ENCODE results near the gene BTRC. TPM values are rescaled to one million over a fixed set of nuclear protein-coding genes. Genes with fewer than 3 reads are reported as not detected.
"Not testable (repeated sequence)": the region's sequence is repeated elsewhere in the genome, so short reads cannot be mapped to it uniquely, and the experiment has no call there.

The BTRC gene
- total RNA-seq, 2 donors from 2014 or later, result 19.8 to 22.4 TPM

DNA sequence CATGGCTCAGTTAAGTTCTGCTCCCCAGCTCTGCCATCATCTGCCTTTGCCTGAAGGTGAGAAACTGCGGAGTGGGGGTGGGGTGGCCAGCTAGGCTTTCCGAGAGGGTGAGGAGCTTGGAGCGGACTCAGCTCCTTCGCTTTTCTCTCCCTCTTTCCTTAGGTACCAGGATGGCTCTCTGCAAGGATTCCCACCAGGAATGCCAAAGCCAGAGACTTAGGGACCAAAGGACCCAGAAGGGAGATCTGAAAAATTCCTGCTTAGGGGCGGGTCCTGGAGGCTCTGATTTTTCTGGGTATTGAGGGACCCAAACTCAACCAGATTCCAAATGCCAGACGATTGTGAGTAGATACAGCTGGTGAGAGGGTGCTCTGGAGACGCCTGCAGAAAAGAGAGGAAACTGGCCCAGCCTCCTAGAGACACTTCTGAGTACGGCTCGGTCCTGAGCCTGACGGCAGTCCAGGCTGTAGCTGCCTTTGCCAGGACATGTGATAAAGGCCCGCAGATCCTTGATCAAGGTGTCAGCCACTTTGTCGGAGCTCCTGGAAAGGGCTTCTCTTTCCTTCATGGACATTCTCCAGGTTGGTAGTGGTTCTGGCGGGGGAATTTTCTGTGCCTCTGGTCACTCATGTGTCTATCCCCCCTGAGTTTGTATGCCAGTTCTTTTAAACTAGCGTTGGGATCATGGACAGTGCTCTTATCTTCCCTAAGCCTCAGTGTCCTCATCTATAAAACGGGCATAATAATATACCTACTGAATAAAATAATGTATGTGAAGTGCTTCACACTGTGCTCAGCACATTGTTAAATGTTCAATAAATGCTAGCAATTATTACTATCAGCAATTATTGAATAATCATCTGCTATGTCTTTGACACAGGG lies 42.5 kb upstream of the BTRC start:
- H3K36me3 ChIP-seq, result no peaks in the 10 kb centered on the region
- H3K4me1 ChIP-seq, result peaks cover 0 to 16% of the 10 kb centered on the region in 2 donors
- H3K27me3 ChIP-seq, result no peaks in the 10 kb centered on the region
- peak overlapping the region; percentile 43 to 47 for H3K4me3 ChIP-seq
- H3K9me3 ChIP-seq, result no peaks in the 10 kb centered on the region
- H3K27ac ChIP-seq, result peak overlapping the region in 1 of 2 donors; percentile 32
- DNase-seq (ENCODE audit: low spot score), result no peak
- TF ChIP-seq, protein P1, sequence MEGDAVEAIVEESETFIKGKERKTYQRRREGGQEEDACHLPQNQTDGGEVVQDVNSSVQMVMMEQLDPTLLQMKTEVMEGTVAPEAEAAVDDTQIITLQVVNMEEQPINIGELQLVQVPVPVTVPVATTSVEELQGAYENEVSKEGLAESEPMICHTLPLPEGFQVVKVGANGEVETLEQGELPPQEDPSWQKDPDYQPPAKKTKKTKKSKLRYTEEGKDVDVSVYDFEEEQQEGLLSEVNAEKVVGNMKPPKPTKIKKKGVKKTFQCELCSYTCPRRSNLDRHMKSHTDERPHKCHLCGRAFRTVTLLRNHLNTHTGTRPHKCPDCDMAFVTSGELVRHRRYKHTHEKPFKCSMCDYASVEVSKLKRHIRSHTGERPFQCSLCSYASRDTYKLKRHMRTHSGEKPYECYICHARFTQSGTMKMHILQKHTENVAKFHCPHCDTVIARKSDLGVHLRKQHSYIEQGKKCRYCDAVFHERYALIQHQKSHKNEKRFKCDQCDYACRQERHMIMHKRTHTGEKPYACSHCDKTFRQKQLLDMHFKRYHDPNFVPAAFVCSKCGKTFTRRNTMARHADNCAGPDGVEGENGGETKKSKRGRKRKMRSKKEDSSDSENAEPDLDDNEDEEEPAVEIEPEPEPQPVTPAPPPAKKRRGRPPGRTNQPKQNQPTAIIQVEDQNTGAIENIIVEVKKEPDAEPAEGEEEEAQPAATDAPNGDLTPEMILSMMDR (IDR thresholded peaks at IDR 0.05), result no peak

DNA sequence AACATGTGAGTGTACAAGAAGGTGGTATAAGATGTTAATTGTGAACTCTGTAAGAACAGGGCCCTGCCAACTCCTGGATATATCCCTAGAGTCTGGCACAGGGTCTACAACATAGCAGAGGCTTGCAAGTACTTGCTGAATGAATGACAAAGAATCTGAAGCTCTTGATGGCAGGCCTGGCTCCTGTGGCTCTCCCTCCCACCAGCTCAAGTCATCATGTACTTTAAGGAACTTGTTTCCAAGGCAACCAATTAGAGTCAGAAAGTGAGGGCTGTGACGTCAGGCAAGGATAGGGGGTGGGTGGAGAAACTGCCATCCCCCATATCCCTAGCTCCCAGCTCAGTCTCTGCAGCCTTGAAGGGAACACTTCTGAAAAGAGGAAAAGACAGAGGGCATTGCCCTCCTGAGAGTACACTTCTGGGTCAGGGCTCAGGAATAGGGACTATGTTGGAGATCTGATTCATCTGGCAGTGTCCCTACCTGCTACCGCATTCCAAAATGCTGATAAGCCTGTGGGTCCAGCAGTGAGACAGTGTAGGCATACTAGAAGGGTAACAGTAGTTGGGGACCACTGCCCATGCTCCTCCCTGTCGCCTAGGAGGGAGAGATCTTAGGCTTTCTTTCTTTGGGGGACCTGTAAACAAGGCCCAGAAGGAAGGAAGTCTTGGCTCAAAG lies 34.6 kb upstream of the BTRC start:
- no peaks in the 10 kb centered on the region for H3K36me3 ChIP-seq
- no peak overlapping the region for H3K4me3 ChIP-seq
- no peaks in the 10 kb centered on the region for H3K4me1 ChIP-seq
- DNase-seq (ENCODE audit: low spot score), result no peak
- H3K9me3 ChIP-seq, result no peaks in the 10 kb centered on the region
- H3K27ac ChIP-seq, result no peak overlapping the region
- no peaks in the 10 kb centered on the region for H3K27me3 ChIP-seq
- TF ChIP-seq, protein P1 (IDR thresholded peaks at IDR 0.05), result no peak

DNA sequence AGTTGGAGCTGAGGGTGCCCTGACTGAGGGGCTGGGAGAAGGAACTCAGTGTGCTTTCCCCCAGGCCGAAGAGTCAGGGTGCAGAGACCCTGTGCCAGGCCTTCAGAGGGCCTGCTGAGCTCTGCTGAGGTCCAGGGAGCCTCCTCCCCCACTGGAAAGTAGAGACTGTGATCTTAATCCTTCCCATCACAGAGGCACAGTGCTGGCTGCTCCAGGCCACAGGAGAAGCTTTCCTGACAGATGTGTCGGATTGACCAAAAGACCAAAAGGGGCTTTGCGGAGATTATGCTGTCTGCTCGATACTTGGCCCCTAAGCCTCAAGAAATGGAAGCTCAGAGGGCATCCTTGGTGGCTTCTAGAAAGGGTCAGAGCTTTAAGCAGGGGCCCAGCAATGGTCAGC lies 32.9 kb upstream of the BTRC start:
- Histone ChIP-seq H3K9me3 (no peaks in the 10 kb centered on the region), H3K27ac (no peak overlapping the region), H3K27me3 (no peaks in the 10 kb centered on the region), H3K4me1 (no peaks in the 10 kb centered on the region), H3K36me3 (no peaks in the 10 kb centered on the region), H3K4me3 (no peak overlapping the region)
- TF ChIP-seq, protein P1 (IDR thresholded peaks at IDR 0.05), result no peak
- DNase-seq (ENCODE audit: low spot score), result no peak

DNA sequence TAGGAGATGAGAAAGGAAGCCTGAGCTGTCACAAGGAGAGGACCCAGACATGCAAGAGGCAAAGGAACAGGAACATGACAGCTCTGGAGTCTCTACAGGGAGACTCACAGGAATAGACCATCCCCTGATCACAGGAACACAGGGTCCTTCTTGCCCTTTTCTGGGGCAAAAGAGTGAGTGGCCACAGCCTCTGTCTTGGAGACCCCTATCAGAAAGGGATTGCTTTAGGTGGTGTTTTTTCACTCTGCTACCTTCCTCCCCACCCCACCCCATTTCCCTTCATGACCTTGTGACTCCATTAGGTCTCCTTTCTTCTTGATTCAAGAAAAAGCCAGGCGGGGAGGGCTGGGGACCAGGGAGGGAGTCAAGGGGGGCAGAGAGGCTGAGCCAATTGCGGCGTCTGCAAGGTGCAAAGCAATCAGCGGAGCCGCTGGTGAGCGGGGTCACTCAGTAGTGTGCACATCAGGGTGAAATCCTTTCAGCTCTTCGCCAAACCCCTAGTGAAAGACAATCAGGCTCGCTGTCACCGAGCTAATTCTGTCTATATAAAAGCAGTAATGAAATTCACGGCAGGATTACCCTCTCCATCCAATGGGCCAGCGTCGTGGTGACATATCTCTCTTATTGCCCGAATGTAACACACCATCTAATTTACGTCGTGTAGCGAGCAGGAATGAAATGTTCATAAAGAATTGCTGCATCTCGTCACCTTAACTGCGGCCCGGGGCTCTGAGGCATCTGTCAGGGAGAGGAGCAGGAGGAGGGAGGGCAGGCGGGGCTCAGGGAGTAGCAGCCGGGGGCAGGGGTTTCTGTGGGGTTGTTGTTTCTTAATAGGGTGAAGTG lies 31.5 kb upstream of the BTRC start:
- Histone ChIP-seq H3K4me3 (no peak overlapping the region), H3K27me3 (no peaks in the 10 kb centered on the region), H3K9me3 (no peaks in the 10 kb centered on the region), H3K4me1 (no peaks in the 10 kb centered on the region), H3K36me3 (no peaks in the 10 kb centered on the region), H3K27ac (no peak overlapping the region)
- TF ChIP-seq, protein P1 (IDR thresholded peaks at IDR 0.05), result no peak
- DNase-seq (ENCODE audit: low spot score), result no peak

DNA sequence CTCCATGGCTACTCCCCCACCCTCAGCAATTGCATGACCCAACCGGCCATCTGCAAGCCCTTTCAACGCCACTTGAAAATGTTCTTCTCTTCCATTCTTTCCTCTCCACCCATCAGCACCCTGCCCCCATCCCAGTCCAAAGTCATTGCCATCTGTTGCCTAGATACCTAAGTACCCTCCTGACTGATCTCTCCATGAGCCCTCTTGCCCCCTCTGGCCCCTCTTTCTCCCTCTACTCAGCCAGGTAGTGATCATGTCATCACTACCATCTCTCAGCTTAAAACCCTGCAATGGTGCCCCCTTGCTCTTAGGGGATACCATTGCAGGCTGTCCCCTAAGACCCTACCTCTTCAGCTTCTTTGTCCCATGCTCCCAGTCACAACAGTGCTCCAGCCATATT lies 30.5 kb upstream of the BTRC start:
- DNase-seq (ENCODE audit: low spot score), result no peak
- Histone ChIP-seq H3K36me3 (no peaks in the 10 kb centered on the region), H3K4me1 (no peaks in the 10 kb centered on the region), H3K4me3 (no peak overlapping the region), H3K27ac (no peak overlapping the region), H3K9me3 (no peaks in the 10 kb centered on the region), H3K27me3 (no peaks in the 10 kb centered on the region)
- TF ChIP-seq, protein P1 (IDR thresholded peaks at IDR 0.05), result no peak

DNA sequence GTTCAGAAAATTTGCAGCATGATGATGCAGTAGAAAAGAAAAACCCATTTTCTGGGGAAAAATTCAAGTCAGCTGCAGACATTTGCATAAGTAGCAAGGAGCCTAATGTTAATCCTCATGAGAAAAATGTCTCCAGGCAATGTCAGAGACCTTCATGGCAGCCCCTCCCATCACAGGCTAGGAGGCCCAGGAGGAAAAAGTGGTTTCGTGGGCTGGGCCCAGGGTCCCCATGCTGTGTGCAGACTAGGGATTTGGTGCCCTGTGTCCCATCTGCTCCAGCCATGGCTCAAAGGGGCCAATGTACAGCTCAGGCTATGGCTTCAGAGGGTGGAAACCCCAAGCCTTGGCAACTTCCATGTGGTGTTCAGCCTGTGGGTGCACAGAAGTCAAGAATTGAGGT lies 26.5 kb upstream of the BTRC start:
- DNase-seq (ENCODE audit: low spot score), result not testable (repeated sequence)

More for the DNA sequence above, 26.5 kb upstream of the BTRC start:
- not testable (repeated sequence) for H3K27ac ChIP-seq, H3K9me3 ChIP-seq, H3K4me1 ChIP-seq, H3K36me3 ChIP-seq, H3K27me3 ChIP-seq, H3K4me3 ChIP-seq
